Femur (tissue), 1 donor: ENCODE measurements around the gene RSPH9.

Source experiments
- DNase-seq: peaks from one replicate; pipeline ENCODE4 v3.0.0-alpha.2; 2017

RSPH9 gene, protein sequence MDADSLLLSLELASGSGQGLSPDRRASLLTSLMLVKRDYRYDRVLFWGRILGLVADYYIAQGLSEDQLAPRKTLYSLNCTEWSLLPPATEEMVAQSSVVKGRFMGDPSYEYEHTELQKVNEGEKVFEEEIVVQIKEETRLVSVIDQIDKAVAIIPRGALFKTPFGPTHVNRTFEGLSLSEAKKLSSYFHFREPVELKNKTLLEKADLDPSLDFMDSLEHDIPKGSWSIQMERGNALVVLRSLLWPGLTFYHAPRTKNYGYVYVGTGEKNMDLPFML

GRCh38 chr6:43644940-43645612, at the start of gene RSPH9:
Gene RSPH9, plus strand, starts transcription at chr6:43645036. Its CDS starts 63 bp downstream, at chr6:43645099.
- DNase-seq: peak; percentile 87

- DNase-seq: no peak
Observed at GRCh38 chr6:43600595-43600994, 44.2 kb upstream of the RSPH9 start.

DNA sequence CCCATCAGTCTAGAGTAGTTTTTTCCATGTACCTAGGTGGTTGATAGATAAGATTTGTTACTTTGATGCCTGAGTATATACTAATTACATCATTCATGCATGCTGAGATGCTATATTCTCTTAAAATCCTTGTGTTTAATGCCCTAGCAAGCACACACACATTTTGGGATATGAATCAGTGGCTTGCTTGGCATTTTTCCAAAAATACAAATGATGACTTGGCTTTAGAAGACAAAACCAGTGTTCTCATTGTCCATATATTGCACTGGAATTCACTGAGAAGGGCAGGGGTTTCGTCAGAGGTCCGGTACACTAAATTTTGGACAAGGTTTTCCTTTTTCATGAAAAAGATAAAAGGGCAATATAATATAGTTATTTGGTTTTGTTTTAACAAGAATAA, 40.7 kb upstream of the RSPH9 start:
- DNase-seq: no peak

DNA sequence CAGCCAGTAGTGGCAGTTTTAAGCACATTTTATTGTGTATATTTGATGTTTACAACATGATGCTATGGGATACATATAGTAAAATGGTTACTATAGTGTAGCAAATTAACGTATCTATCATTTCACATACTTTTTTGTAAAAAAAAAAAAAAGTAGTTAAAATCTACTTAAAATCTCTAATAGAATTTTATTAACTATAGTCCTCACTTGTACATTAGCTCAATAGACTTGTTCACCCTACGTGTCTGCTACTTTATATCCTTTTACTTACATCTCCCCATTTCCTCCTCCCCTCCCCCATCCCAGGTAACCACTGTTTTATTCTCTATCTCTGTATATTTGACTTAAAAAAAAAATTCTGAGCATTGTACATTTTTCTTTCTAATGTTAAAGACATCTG, 38.8 kb upstream of the RSPH9 start:
- DNase-seq: no peak

DNA sequence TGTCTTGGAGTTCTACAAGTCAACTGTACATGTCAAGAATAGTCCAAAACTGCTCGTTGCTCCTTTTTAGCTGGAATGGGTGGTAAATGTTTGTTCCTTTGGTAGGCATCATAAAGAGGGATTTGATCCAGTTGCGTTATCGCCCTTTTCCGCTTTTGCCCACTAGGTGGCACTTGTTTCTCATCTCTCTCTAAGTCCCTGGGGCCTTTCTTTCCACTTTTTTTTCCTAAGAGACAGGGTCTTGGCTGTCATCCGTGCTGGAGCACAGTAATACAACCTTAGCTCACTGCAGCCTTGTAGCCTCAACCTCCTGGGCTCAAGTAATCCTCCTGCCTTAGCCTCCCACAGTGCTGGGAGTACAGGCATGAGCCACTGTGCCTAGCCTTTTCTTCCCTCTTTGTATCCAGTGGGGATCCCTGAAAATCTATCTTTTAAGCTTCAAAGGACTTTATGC, 36.5 kb upstream of the RSPH9 start:
- peak; percentile 76 for DNase-seq

GRCh38 chr6:43608807-43609206, 36.0 kb upstream of the RSPH9 start:
- no peak for DNase-seq

DNA sequence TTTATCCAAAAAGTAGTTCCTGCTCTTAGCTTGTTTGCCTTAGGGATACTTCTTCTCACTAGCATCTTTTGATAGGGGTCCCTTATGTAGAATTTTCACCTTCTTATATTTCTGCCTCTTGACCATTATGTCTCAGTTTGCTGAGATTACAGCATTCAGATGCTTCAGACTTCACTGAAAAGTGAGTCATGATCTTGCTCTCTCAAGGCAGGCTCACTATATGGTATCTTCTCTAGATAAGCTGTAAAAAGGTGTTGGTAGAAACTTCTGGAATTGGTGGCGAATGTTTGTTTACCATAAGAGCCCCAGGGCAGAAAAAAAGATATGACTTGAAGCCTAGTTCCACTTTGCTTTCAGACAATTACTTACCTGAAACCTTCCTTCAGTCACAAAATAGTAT, 35.4 kb upstream of the RSPH9 start:
- DNase-seq: no peak

DNA sequence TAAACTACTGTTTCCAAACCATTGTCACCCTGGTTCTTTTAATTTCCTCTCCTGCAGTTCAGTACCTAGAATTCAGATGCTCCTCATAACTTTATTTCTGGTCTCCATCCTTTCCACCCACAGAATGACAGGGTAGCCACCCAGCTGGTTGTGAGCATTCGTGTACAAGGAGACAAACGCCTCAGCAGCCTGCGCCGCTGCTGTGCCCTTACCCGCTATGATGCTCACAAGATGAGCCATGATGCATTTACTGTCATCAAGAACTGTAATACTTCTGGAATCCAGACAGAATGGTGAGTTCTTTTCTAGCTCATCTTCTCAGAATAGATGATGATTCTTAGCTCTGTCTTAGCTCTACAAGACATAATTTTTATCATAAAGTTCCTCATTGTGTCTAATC, 34.4 kb upstream of the RSPH9 start:
- no peak for DNase-seq

DNA sequence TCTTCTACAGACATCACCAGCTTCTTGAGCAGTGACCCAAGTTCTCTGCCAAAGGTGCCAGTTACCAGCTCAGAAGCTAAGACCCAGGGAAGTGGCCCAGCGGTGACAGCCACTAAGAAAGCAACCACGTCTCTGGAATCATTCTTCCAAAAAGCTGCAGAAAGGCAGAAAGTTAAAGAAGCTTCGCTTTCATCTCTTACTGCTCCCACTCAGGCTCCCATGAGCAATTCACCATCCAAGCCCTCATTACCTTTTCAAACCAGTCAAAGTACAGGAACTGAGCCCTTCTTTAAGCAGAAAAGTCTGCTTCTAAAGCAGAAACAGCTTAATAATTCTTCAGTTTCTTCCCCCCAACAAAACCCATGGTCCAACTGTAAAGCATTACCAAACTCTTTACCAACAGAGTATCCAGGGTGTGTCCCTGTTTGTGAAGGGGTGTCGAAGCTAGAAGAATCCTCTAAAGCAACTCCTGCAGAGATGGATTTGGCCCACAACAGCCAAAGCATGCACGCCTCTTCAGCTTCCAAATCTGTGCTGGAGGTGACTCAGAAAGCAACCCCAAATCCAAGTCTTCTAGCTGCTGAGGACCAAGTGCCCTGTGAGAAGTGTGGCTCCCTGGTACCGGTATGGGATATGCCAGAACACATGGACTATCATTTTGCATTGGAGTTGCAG, 31.0 kb upstream of the RSPH9 start:
- DNase-seq: no peak

- no peak for DNase-seq
Observed at GRCh38 chr6:43614396-43614730, 30.5 kb upstream of the RSPH9 start.

GRCh38 chr6:43616725-43617472, 27.9 kb upstream of the RSPH9 start:
- DNase-seq: no peak

GRCh38 chr6:43621078-43621835, 23.6 kb upstream of the RSPH9 start:
- no peak for DNase-seq

DNA sequence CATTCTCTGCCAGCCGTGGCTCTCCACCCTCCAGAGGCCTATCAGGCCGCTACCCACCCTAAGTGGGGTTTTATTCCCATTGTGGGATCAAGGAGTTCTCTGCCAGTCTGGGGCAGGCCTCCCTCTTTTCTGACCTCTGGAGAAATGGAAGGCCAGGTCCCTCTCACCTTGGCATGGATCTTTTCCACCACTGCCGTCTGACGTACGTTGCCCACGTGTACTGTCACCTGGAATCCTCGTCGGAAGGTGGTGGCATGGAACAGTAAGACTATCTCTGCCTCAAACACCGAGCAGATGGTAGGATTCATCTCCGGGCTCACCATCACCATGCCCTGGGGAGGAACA, 23.0 kb upstream of the RSPH9 start:
- DNase-seq: no peak

- DNase-seq: no peak
Observed at GRCh38 chr6:43622541-43622940, 22.3 kb upstream of the RSPH9 start.

DNA sequence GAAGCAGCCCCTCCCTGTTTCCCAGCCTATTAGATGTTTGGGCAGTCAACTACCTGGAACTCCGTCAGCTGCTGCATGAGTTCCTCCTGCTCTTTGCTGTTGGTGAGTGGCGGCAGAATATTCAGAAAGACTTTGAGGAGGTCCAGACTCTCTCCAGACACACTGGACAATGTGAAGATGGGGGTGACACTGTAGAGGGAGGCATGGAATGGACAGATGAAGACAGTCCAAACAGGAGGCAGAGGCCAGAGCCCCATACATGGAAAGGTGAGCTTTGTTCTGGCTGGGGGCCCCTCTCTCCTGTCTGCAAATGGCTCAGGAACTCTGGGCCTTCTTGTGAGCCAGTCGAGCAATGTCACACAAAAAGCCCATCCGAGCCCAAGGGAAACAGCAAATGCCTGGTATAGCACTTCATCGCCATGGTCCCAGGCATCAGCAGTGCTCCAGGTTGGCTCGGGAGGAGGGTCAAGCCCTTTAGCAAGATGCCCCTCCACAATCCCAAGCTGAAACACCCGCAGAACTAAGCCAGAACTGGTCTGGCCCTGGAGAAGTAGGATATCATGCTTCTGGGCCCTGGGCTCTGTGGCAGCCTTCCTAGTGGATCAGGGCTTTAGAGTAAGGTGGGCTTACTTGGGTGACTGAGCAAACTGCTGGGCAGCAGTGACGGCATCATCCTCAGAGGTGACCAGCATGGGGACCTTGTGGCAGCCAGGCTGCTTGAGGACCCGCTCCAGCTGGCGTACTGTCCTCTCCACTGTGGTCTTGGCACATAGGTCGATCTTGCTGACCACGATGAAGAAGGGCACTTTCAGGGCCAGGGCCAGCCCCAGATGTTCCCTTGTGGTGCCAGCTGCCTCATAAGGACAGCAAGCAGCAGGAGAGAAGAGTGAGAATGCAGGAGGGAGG, 20.7 kb upstream of the RSPH9 start:
- DNase-seq: no peak

- no peak for DNase-seq
Observed at GRCh38 chr6:43624786-43625288, 20.0 kb upstream of the RSPH9 start.

DNA sequence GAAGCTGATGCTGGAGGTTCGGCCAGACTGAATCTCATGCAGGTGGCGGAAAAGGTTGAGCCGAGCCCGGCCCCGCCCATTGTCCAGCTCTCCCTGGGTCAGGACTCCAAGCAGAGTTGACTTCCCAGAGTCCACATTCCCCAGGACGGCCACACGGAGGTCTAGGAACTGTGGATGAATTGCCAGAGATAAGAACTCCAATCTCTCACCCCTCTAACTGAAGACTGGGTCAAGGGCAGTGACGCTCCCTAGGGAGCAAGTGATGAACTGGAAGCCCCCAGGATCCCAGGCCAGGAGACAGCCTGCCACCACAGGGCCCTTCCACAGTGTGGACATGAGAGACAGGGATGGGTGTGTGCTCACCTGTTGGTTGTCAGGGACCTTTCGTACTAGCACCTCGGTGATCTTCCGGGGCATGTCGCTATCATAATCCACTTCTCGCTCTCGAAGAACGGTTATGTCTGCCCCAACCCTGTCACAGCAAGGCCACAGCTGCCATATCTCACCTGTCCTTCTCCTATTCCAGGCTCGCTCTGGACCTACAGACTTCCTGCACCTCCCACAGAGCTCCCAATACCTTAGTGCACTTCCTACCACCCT, 19.3 kb upstream of the RSPH9 start:
- no peak for DNase-seq

GRCh38 chr6:43627008-43627825, 17.6 kb upstream of the RSPH9 start:
- peak; percentile 81 for DNase-seq

- peak; percentile 69 for DNase-seq
Observed at GRCh38 chr6:43628393-43629103, 16.3 kb upstream of the RSPH9 start.
